A673 (cell line): ENCODE measurements around the gene PRR23A.

Source experiments
- EZH2 ChIP-seq: fragments of 200-600 bp; sonication (generic); IDR thresholded peaks from 2 replicates; pipeline ENCODE4 v1.6.1; 2017; ENCODE audit warnings: borderline replicate concordance, low read depth, mild to moderate bottlenecking, mixed read lengths, antibody characterized with exemption, low read length; ENCODE audit not compliant: poor library complexity, severe bottlenecking
- TF ChIP-seq, protein P1 (sequence below): fragments of 300-800, 200-600 bp; sonication (generic); conservative IDR thresholded peaks from 2 replicates; pipeline ENCODE4 v1.5.1; 2017; ENCODE audit warnings: low read depth, mild to moderate bottlenecking, antibody characterized with exemption, low read length, moderate library complexity, mixed read lengths

DNA sequence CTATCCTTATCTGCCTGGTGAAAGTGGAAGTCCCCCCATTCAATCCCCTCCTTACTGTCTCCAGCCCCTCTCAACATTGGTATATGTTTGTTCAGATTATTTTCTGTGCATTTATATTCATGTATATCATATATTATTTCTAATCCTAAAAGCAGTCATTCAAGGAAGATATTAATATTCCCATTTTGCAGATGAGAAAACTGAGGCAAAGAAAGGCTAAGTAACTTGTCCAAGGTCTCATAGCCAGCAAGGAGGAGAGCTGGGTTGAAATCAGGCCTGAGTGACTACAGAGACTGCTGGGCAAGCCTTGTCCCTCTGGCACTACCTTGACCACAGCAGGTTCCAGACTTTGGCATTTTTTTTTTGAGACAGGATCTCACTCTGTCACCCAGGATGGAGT, 30.0 kb downstream of the PRR23A start:
- TF ChIP-seq, protein P1, sequence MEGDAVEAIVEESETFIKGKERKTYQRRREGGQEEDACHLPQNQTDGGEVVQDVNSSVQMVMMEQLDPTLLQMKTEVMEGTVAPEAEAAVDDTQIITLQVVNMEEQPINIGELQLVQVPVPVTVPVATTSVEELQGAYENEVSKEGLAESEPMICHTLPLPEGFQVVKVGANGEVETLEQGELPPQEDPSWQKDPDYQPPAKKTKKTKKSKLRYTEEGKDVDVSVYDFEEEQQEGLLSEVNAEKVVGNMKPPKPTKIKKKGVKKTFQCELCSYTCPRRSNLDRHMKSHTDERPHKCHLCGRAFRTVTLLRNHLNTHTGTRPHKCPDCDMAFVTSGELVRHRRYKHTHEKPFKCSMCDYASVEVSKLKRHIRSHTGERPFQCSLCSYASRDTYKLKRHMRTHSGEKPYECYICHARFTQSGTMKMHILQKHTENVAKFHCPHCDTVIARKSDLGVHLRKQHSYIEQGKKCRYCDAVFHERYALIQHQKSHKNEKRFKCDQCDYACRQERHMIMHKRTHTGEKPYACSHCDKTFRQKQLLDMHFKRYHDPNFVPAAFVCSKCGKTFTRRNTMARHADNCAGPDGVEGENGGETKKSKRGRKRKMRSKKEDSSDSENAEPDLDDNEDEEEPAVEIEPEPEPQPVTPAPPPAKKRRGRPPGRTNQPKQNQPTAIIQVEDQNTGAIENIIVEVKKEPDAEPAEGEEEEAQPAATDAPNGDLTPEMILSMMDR: no peak
- TF ChIP-seq EZH2: no peak
